Testis (tissue), 2 donors: ENCODE measurements around the gene MAPRE3.

ENCODE experiments used
- POLR2A ChIP-seq: fragments of 450-650 bp; IDR thresholded peaks from one replicate; pipeline ENCODE4 v1.6.1; 2017; ENCODE audit warnings: antibody characterized with exemption, mild to moderate bottlenecking, moderate library complexity
- TF ChIP-seq, protein P1 (sequence below), 3 experiments: fragments of 450-650 bp in 2 of 3; fragments of 200-600 bp in 1 of 3; sonication (generic) in 1 of 3; IDR thresholded peaks; one replicate each; pipeline ENCODE4 v1.5.1; 2016 to 2019; ENCODE audit warnings: antibody characterized with exemption in 3 of 3, mild to moderate bottlenecking in 2 of 3, moderate library complexity in 1 of 3

DNA sequence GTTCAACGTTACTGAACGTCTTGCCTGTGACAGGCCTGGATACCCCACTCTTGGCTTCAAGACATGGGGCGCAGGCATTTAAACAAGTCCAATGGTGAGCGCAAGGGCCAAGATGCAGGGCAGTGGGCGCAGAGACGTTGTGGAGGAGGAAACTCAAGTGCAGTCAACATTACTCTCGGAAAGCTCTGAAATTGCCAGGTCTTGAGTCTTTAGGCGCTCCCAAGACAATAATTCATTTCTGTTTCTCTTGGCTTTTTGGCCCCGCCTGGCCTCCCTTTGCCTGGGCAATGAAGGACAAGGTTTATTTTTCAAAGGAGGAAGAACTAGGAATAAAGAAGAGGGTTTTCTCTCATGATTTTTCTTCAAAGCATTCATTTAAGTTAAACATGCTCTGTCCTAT is 49.0 kb downstream of the MAPRE3 start:
- TF ChIP-seq, protein P1, sequence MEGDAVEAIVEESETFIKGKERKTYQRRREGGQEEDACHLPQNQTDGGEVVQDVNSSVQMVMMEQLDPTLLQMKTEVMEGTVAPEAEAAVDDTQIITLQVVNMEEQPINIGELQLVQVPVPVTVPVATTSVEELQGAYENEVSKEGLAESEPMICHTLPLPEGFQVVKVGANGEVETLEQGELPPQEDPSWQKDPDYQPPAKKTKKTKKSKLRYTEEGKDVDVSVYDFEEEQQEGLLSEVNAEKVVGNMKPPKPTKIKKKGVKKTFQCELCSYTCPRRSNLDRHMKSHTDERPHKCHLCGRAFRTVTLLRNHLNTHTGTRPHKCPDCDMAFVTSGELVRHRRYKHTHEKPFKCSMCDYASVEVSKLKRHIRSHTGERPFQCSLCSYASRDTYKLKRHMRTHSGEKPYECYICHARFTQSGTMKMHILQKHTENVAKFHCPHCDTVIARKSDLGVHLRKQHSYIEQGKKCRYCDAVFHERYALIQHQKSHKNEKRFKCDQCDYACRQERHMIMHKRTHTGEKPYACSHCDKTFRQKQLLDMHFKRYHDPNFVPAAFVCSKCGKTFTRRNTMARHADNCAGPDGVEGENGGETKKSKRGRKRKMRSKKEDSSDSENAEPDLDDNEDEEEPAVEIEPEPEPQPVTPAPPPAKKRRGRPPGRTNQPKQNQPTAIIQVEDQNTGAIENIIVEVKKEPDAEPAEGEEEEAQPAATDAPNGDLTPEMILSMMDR (IDR thresholded peaks at IDR 0.05), result no peak
- TF ChIP-seq POLR2A, result no peak
